Activated CD8-positive, alpha-beta T cell treated with anti-CD3 and anti-CD28 coated beads for 36 hours (primary cell): Measurements from ENCODE around the gene TARS3. TPM values are rescaled to one million over a fixed set of nuclear protein-coding genes. Genes with fewer than 3 reads are reported as not detected.
"Not testable (repeated sequence)": the region's sequence is repeated elsewhere in the genome, so short reads cannot be mapped to it uniquely, and the experiment has no call there.

Source experiments
- ATAC-seq: fragments of 200-7000 bp; cut with Tn5 transposase; one replicate; pipeline ENCODE4 v1.10.0; 2021; ENCODE audit warnings: mild to moderate bottlenecking, moderate library complexity
- CTCF ChIA-PET: fragments of 350-600 bp; sonication (Branson Sonifier 250); formaldehyde crosslinking; loops from one replicate; lab custom pipeline; 2021; ENCODE audit warnings: antibody characterized with exemption; lab: Charles Lee
- POLR2A ChIA-PET: fragments of 350-600 bp; sonication (Branson Sonifier 250); formaldehyde crosslinking; loops from one replicate; lab custom pipeline; 2021; ENCODE audit warnings: antibody characterized with exemption; lab: Charles Lee
- DNase-seq: peaks from one replicate; pipeline ENCODE4 v3.0.0-alpha.2; 2020
- H3K27ac Mint-ChIP-seq: one replicate; pipeline ENCODE4 v1.8.0; 2021; ENCODE audit warnings: mild to moderate bottlenecking, mixed read lengths
- H3K27me3 Mint-ChIP-seq: one replicate; pipeline ENCODE4 v1.8.0; 2021; ENCODE audit warnings: mixed read lengths
- H3K36me3 Mint-ChIP-seq: one replicate; pipeline ENCODE4 v1.8.0; 2021; ENCODE audit warnings: low read depth, mixed read lengths
- H3K4me1 Mint-ChIP-seq: one replicate; pipeline ENCODE4 v1.8.0; 2021; ENCODE audit warnings: low read depth, mixed read lengths
- H3K4me3 Mint-ChIP-seq: one replicate; pipeline ENCODE4 v1.8.0; 2021; ENCODE audit warnings: mild to moderate bottlenecking, moderate library complexity, mixed read lengths
- H3K9me3 Mint-ChIP-seq: one replicate; pipeline ENCODE4 v1.8.0; 2021; ENCODE audit warnings: mixed read lengths
- CTCF ChIP-seq: fragments of 200-600 bp; IDR thresholded peaks from one replicate; pipeline ENCODE4 v1.8.0; 2022; ENCODE audit warnings: antibody characterized with exemption, mild to moderate bottlenecking
- intact Hi-C: fragments of 100-400 bp; cut with micrococcal nuclease; formaldehyde crosslinking; loops from one replicate; pipeline ENCODE4 v1.10.0; 2022
- total RNA-seq, 2 experiments: library from RNA; stranded (reverse); gene quantifications; one replicate each; pipeline ENCODE4 v1.2.3, GENCODE V29; 2021

Gene TARS3
- 1 to 10 TPM; 7.2 to 8.3 TPM for total RNA-seq

- CTCF ChIA-PET, result interaction anchor here (0.7 to 1.8 kb wide), 4 partner anchors 20 to 83 kb away, joined by 3 to 5 read pairs (median 4); partner anchors contain the start of gene TM2D3
- POLR2A ChIA-PET, result interaction anchor here (0.8 to 1.3 kb wide), 5 partner anchors 10 to 429 kb away, joined by 3 to 5 read pairs (median 4); partner anchors contain the start of genes SNRPA1 and TM2D3
- H3K36me3 Mint-ChIP-seq, result peaks cover 30% of the 10 kb centered on the region
- TF ChIP-seq CTCF, result no peak
- H3K4me3 Mint-ChIP-seq, result peak within 1 kb of the TSS; percentile 76
- peaks cover 5% of the 10 kb centered on the region for H3K9me3 Mint-ChIP-seq
- ATAC-seq (peak; percentile 90), DNase-seq (peak; percentile 96)
- H3K4me1 Mint-ChIP-seq, result peaks cover 17% of the 10 kb centered on the region
- intact Hi-C loops, result no loop called here
- H3K27me3 Mint-ChIP-seq, result no peaks in the 10 kb centered on the region
- H3K27ac Mint-ChIP-seq, result peak within 1 kb of the TSS; percentile 93
These were observed at the start of gene TARS3 for GRCh38 chr15:101723874-101724674. Gene TARS3 (minus strand): TSS chr15:101724473. CDS start chr15:101724387, 86 bp downstream.

- Mint-ChIP-seq H3K36me3 (no peaks in the 10 kb centered on the region), H3K27me3 (no peaks in the 10 kb centered on the region), H3K27ac (no peak overlapping the region), H3K4me3 (no peak overlapping the region), H3K4me1 (no peaks in the 10 kb centered on the region), H3K9me3 (no peaks in the 10 kb centered on the region)
- no peak for ATAC-seq
- peak; percentile 15 for DNase-seq
- intact Hi-C loops, result no loop called here
- TF ChIP-seq CTCF, result peak; percentile 16
- CTCF ChIA-PET, result interaction anchor here (0.9 kb wide), 1 partner anchor 9 kb away, joined by 4 read pairs; no protein-coding TSS in a partner anchor
- POLR2A ChIA-PET, result no interaction called here
These were observed 49.3 kb upstream of the TARS3 start for GRCh38 chr15:101773496-101774100.

GRCh38 chr15:101772921-101773320, 48.6 kb upstream of the TARS3 start:
- CTCF ChIA-PET, result interaction anchor here (0.9 kb wide), 1 partner anchor 10 kb away, joined by 4 read pairs; no protein-coding TSS in a partner anchor
- POLR2A ChIA-PET, result no interaction called here
- intact Hi-C loops, result no loop called here
- Mint-ChIP-seq H3K4me3 (no peak overlapping the region), H3K4me1 (no peaks in the 10 kb centered on the region), H3K9me3 (no peaks in the 10 kb centered on the region), H3K36me3 (no peaks in the 10 kb centered on the region), H3K27ac (no peak overlapping the region), H3K27me3 (no peaks in the 10 kb centered on the region)
- DNase-seq (no peak), ATAC-seq (no peak)
- TF ChIP-seq CTCF, result no peak

GRCh38 chr15:101767083-101767640, 42.9 kb upstream of the TARS3 start:
- H3K9me3 Mint-ChIP-seq, H3K27me3 Mint-ChIP-seq, ATAC-seq, H3K27ac Mint-ChIP-seq, intact Hi-C loops, H3K4me1 Mint-ChIP-seq, CTCF ChIA-PET, DNase-seq, POLR2A ChIA-PET, H3K36me3 Mint-ChIP-seq, H3K4me3 Mint-ChIP-seq: not testable (repeated sequence)

- H3K27me3 Mint-ChIP-seq, result no peaks in the 10 kb centered on the region
- intact Hi-C loops, result no loop called here
- no peak overlapping the region for H3K4me3 Mint-ChIP-seq
- CTCF ChIA-PET, result no interaction called here
- POLR2A ChIA-PET, result no interaction called here
- no peak for TF ChIP-seq CTCF
- H3K4me1 Mint-ChIP-seq, result no peaks in the 10 kb centered on the region
- DNase-seq (no peak), ATAC-seq (no peak)
- H3K36me3 Mint-ChIP-seq, result no peaks in the 10 kb centered on the region
- H3K9me3 Mint-ChIP-seq, result no peaks in the 10 kb centered on the region
- H3K27ac Mint-ChIP-seq, result no peak overlapping the region
These were observed 41.6 kb upstream of the TARS3 start for GRCh38 chr15:101765772-101766456.

- intact Hi-C loops, H3K27me3 Mint-ChIP-seq, DNase-seq, H3K4me3 Mint-ChIP-seq, H3K9me3 Mint-ChIP-seq, H3K36me3 Mint-ChIP-seq, POLR2A ChIA-PET, H3K4me1 Mint-ChIP-seq, ATAC-seq, CTCF ChIA-PET, H3K27ac Mint-ChIP-seq: not testable (repeated sequence)
These were observed 41.0 kb upstream of the TARS3 start for GRCh38 chr15:101765340-101765671.

- H3K4me3 Mint-ChIP-seq, ATAC-seq, DNase-seq, H3K4me1 Mint-ChIP-seq, CTCF ChIA-PET, POLR2A ChIA-PET, H3K9me3 Mint-ChIP-seq, H3K27ac Mint-ChIP-seq, H3K36me3 Mint-ChIP-seq, H3K27me3 Mint-ChIP-seq, intact Hi-C loops: not testable (repeated sequence)
These were observed 40.5 kb upstream of the TARS3 start for GRCh38 chr15:101764669-101765339.
